Stimulated activated effector memory CD8-positive, alpha-beta T cell treated with anti-CD3 and anti-CD28 coated beads, Interleukin-12 subunit alpha, Interleukin-12 subunit beta, amount 100 ng/mL, for 72 hours (primary cell): ENCODE results near the gene SLC26A2.
A peak's percentile ranks its signal among the peaks of the same experiment; 100 is the strongest.

Experiments
- ATAC-seq: fragments of 150-1000 bp; cut with Tn5 transposase; 2 replicates; pipeline ENCODE4 v1.10.0; 2021
- DNase-seq, 2 donors: peaks; one replicate each; pipeline ENCODE4 v3.0.0; 2021 to 2022; ENCODE audit warnings: low spot score in 2 of 2
- H3K27ac Mint-ChIP-seq: one replicate; pipeline ENCODE4 v1.8.0; 2022; ENCODE audit warnings: mild to moderate bottlenecking, mixed read lengths
- H3K36me3 Mint-ChIP-seq: one replicate; pipeline ENCODE4 v1.8.0; 2022; ENCODE audit warnings: mild to moderate bottlenecking, mixed read lengths
- H3K4me1 Mint-ChIP-seq: one replicate; pipeline ENCODE4 v1.8.0; 2022; ENCODE audit warnings: mixed read lengths
- H3K4me3 Mint-ChIP-seq: one replicate; pipeline ENCODE4 v1.8.0; 2022; ENCODE audit warnings: mild to moderate bottlenecking, mixed read lengths
- H3K9me3 Mint-ChIP-seq: one replicate; pipeline ENCODE4 v1.8.0; 2022; ENCODE audit warnings: mixed read lengths

Gene SLC26A2

DNA sequence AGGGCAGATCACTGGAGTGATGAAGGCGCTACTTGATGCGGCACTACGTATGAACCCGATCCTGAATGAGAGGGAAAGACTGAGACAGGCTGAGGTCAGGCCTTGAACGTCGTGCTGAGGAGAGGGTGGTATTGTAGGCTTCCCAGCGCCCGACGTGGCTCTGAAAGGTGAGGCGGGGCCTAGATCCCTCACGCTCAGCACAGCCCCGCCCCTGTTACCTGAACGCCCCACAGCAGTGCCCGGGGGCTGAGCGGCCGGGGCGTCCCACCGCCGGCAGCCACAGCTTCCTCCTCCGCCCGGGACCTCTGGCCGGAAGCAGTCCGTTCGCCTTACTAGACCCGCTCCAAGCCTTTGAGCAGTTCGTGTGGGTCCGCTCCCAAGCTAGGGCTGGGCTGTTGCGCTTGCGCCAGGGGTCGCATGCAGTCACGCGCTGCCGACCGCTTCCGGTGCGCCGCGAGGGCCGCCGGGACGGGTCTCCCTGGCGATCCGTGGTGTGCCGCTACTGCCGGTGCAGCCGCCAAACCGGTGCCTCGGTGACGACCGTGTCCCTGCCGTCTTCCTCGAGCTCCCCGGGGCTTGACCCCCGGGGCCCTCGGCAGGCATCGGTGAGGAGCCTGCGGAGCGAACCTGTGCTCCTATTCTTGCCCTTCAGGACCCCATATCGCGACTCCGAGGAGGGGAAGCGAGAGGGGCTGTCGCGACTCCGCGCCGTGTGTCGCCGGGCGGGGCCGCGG, 39.9 kb downstream of the SLC26A2 start, which contains the start of the genes HMGXB3 and TIGD6:
TSS of gene HMGXB3 (plus strand) at position 484 of the 734 bp plus-strand sequence. CDS start 4,114 bp downstream, outside the sequence.
TSS of gene TIGD6 (minus strand) at position 399 of the 734 bp plus-strand sequence. CDS start 4,306 bp downstream, outside the sequence.
- H3K9me3 Mint-ChIP-seq: no peaks in the 10 kb centered on the region
- peak; percentile 90 for ATAC-seq
- DNase-seq: peak; percentile 72 to 93
- H3K27ac Mint-ChIP-seq: peak within 1 kb of the TSS; percentile 89
- H3K36me3 Mint-ChIP-seq: peaks cover 44% of the 10 kb centered on the region
- peak within 1 kb of the TSS; percentile 77 for H3K4me3 Mint-ChIP-seq
- peaks cover 54% of the 10 kb centered on the region for H3K4me1 Mint-ChIP-seq

DNA sequence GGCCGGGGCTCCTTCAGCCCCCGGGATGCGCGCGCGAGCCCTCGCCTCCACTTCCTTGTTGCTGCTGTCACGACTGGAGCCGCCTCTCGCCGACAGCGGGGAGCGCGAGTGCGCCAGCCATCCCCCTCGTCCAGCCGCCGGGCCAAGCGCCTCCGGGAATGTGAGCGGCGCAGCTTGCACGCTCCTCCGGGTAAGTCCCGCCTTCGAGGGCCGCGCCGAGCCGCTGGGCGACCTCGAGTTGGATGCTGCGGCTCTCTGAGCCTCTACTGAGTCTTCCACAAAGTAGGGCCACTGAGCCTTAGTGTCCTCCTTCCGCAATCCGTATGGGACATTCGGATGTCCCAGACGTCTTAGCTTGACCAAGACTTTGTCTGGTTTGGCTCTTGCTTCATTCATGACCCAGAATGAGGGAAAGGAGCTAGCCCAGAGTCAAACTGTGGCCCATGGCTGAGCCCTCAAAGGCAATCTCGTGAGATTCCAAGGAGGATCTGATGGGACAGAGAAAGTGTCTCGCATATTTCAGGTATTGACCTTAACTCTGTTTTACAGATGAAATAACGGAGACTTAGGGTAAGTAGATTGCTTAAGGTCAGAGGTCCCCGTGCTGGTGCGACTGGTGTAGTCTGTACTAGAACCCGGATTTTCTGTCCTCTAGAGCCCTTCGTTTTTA, 40.6 kb downstream of the SLC26A2 start:
- Mint-ChIP-seq H3K9me3 (no peaks in the 10 kb centered on the region), H3K4me1 (peaks cover 54% of the 10 kb centered on the region), H3K36me3 (peaks cover 51% of the 10 kb centered on the region), H3K27ac (peak overlapping the region; percentile 89), H3K4me3 (peak overlapping the region; percentile 77)
- peak; percentile 31 to 68 for DNase-seq
- ATAC-seq: peak; percentile 47

DNA sequence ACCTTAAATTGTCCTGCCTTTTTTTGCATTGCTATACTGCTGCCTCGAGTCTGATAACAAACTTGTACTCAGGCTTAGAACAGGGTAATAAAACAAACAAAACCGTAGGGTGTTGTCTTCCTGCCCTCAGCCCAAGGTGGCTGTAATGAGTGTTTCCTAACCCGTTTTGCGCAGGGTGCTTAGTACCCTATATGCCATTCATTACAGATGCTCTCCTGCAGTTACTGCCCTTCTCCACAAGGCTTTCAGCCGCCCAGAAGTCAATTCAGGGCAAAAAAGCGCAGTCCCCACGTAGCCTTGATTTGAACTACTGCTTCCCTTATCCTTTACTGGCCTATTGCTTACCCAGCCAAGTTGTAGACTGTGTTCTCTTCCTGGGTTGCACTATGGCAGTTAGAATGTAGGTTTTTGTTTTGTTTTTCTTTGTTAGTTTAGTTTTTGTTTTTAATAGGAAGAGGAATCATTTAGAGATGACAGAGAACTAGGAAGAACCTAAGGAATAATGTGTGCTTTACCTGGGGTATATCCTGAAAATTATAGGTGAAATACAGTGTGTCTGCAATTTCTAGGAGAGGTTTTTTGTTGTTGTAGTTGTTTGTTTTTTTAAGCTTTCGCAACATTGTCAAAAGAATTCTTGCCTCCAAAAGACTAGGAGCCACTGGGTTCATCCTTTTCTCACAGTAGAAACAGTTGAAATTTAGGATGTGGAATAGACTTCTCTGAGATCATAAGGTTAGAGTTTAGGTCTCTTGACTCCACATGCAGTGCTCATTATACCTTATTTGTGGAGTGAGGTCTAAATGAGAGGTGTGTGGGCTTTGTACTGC, 41.3 kb downstream of the SLC26A2 start:
- Mint-ChIP-seq H3K9me3 (no peaks in the 10 kb centered on the region), H3K4me3 (peak overlapping the region; percentile 77), H3K27ac (peak overlapping the region; percentile 89), H3K4me1 (peaks cover 60% of the 10 kb centered on the region), H3K36me3 (peaks cover 59% of the 10 kb centered on the region)
- ATAC-seq (peak; percentile 79), DNase-seq (peak; percentile 22 to 74)

DNA sequence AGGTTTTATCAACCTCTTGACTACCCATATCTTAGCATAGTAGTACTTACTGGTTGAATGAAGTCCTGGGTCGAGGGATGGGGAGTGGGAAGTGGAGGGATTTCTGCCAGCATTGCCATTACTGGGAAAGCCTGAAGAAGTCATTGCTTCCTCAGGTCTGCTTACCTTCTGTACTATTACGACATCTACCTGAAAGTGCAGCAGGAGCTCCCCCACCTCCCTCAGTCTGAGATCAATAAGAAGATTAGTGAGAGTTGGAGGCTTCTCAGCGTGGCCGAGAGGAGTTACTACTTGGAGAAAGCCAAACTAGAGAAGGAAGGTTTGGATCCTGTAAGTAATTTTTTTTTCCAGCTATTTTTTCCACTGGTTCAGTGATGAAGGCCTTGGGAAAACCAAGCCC, 45.8 kb downstream of the SLC26A2 start:
- Mint-ChIP-seq H3K4me3 (no peak overlapping the region), H3K4me1 (peaks cover 60% of the 10 kb centered on the region), H3K27ac (no peak overlapping the region), H3K36me3 (peaks cover 92% of the 10 kb centered on the region), H3K9me3 (no peaks in the 10 kb centered on the region)
- DNase-seq: no peak
- no peak for ATAC-seq

DNA sequence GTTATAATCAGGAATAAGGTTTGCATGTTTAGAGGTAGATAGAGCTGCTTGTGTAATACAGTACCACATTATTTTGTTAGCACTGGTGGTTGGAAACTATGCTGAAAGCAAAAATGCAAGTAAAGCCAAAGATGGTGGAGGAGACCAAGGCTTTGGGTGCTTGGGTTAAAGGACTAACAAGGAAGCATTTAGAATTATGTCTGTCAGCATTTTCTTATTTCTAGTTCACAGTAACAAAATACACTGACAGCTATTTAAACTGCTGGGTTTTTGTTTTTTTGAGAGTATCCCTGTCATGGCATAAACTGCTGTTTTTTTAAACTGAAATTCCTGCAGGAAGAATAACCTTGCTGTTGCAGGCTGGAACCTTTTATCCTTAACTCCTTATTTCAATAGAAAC, 46.5 kb downstream of the SLC26A2 start:
- Mint-ChIP-seq H3K27ac (no peak overlapping the region), H3K9me3 (no peaks in the 10 kb centered on the region), H3K36me3 (peaks cover 92% of the 10 kb centered on the region), H3K4me3 (no peak overlapping the region), H3K4me1 (peaks cover 54% of the 10 kb centered on the region)
- no peak for DNase-seq
- ATAC-seq: no peak

DNA sequence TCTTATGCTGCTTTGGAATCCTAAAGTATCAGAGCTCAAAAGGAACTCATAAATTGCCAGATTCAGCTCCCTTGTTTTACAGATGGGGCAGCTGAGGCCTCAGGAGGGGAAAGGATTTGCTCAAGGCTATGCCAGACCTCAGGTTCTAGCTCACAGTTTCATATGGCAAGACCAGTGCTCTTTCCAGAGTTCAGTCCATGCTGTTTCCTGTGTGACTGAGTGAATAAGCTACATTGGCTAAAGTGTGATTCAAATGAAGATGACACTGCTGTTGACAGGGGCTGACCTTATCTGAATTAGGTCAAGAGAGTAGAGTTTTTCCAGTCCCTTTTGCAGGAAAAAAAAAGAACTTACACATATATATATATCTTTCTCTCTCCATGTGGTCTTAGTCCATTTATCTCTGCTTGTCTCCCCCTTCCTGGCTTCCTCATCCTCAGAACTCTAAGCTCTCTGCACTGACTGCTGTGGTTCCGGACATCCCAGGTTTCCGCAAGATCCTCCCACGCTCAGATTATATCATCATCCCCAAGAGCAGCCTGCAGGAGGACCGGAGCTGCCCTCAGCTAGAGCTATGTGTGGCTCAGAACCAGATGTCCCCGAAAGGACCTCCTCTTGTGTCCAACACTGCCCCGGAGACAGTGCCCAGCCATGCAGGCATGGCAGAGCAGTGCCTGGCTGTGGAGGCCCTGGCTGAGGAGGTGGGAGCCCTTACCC, 49.3 kb downstream of the SLC26A2 start:
- DNase-seq: no peak
- ATAC-seq: peak; percentile 45
- H3K27ac Mint-ChIP-seq: peak overlapping the region; percentile 43
- no peak overlapping the region for H3K4me3 Mint-ChIP-seq
- peaks cover 92% of the 10 kb centered on the region for H3K36me3 Mint-ChIP-seq
- no peaks in the 10 kb centered on the region for H3K9me3 Mint-ChIP-seq
- peaks cover 27% of the 10 kb centered on the region for H3K4me1 Mint-ChIP-seq

DNA sequence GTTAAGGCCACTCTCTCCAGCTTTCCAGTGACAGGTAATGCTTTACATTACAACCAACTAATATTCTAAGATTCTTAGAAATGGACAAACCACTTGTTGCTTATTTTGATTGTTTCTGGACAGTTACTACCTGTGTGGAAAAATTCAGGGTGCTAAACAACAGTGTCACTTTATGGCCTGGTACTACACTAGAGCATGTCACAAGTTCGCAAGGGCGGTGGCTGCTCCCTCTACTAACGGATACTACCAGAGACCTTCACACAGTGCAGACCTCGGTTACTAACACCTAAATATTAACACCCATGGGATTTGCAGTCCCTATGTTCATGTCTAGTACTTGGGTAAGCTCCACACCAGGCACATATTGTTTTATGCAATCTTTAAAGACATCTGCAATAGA, 53.4 kb downstream of the SLC26A2 start:
- Mint-ChIP-seq H3K27ac (no peak overlapping the region), H3K9me3 (no peaks in the 10 kb centered on the region), H3K4me3 (no peak overlapping the region), H3K4me1 (peaks cover 8% of the 10 kb centered on the region), H3K36me3 (peaks cover 92% of the 10 kb centered on the region)
- ATAC-seq (no peak), DNase-seq (no peak)

DNA sequence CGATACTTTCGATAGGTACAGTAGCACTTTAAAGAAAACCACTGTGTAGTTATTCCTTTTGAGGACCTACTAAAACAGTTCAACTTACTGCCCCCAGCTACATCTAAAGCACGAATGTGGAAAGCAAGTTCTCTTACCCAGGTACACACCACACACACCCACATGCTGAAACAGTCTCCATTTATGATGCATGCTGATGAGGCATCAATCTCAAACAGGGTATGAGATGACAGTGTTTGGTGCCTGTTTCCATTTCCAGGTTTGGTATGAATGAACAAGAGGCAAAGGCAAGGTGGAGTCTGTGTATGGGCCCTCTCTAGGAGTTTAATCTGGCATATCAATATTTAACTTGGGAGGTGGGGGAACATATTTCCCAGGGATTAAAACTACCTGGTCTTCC, 53.9 kb downstream of the SLC26A2 start:
- DNase-seq (no peak), ATAC-seq (peak; percentile 76)
- Mint-ChIP-seq H3K9me3 (no peaks in the 10 kb centered on the region), H3K27ac (no peak overlapping the region), H3K4me1 (peaks cover 8% of the 10 kb centered on the region), H3K4me3 (no peak overlapping the region), H3K36me3 (peaks cover 96% of the 10 kb centered on the region)

DNA sequence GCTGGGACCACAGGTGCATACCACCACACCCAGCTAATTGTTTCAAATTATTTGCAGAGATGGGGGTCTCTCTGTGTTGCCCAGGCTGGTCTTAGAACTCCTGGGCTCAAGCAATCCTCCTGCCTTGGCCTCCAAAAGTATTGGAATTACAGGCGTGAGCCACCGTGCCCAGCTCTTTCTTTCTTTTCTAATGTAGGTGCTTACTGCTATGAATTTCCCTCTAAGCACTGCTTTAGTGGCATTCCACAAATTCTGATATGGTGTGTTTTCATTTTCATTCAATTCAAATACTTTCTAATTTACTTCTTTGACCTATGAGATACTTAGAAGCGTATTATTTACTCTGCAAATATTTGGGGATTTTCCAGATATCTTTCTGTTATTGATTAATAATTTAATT, 54.9 kb downstream of the SLC26A2 start:
- no peak for ATAC-seq
- Mint-ChIP-seq H3K4me1 (no peaks in the 10 kb centered on the region), H3K4me3 (no peak overlapping the region), H3K9me3 (no peaks in the 10 kb centered on the region), H3K27ac (no peak overlapping the region), H3K36me3 (peaks cover 100% of the 10 kb centered on the region)
- DNase-seq: no peak

DNA sequence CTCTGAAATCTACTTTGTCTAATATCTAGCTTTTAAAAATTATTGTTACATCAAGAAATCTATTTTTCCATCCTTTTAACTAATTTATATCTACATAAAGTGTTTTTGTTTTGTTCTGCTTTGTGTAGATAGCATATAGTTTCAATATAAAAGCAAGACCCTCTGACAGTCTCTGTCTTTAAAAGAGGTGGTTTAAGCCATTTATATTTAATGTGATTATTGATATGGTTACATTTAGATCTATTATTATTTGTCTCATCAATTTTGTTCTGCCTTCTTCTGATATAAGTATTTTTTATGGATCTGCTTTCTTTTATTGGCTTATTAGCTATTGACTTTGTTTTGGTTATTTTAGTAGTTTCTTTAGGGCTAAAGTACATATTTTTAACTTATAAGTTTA, 56.0 kb downstream of the SLC26A2 start:
- no peak overlapping the region for H3K4me3 Mint-ChIP-seq
- H3K9me3 Mint-ChIP-seq: no peaks in the 10 kb centered on the region
- ATAC-seq (no peak), DNase-seq (no peak)
- peaks cover 100% of the 10 kb centered on the region for H3K36me3 Mint-ChIP-seq
- H3K4me1 Mint-ChIP-seq: peaks cover 1% of the 10 kb centered on the region
- H3K27ac Mint-ChIP-seq: no peak overlapping the region

DNA sequence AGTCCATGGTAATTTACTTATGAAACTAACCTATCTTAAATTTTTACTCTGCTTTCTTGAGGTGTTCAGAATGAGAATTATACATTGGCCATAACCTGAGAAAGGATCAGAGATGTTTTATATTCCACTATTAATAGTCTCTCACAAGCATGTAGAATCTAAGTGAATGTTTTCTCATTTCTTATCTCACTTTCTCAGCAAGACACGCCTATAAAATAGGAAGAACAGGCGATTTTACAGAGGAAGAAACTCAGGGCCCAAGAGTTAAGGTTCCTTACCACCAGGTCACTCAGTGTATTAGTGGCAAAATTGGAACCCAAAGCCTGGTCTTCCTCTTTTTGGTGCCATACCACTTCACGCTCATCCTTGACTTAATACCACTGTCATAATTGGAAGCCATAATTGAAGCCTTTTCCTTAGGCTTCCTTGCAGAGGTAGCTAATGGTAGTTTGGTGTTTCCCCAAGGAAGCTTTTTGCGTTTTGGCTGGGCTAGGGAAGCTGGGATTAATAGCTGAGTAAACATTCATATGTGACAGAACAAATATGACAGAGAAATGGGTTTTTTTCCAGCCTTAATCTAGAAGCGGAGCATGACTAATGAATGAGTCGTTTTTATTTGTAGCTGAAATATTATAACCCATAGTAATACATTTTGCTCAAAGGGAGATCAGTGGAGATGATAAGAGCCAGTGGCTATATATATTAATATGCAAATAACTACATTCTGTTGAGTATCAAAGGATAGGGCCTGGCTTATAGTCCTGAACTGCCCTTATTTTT, 56.9 kb downstream of the SLC26A2 start:
- ATAC-seq: no peak

DNA sequence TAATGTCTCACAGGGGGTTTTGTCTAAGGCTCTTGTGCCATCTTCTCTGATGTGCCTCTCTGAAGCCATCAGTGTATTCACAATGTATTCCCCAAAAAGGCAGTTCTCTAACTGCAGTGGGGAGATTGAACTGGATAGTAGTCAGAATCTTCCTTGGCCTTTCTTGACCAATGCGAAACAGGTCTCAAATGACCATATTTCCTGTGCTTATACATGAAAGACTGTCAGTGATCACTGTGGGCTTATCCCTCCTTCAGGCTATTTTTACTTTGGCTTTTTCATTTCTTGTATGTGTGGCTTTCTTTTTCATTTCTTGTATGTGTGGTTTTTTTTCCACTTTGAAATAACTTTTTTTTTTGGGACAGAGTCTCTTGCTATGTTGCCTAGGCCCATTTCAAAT, 59.7 kb downstream of the SLC26A2 start:
- H3K27ac Mint-ChIP-seq: no peak overlapping the region

More for the DNA sequence above, 56.9 kb downstream of the SLC26A2 start:
- Mint-ChIP-seq H3K4me3 (no peak overlapping the region), H3K36me3 (peaks cover 100% of the 10 kb centered on the region), H3K27ac (no peak overlapping the region), H3K9me3 (no peaks in the 10 kb centered on the region), H3K4me1 (peaks cover 7% of the 10 kb centered on the region)
- DNase-seq: no peak

DNA sequence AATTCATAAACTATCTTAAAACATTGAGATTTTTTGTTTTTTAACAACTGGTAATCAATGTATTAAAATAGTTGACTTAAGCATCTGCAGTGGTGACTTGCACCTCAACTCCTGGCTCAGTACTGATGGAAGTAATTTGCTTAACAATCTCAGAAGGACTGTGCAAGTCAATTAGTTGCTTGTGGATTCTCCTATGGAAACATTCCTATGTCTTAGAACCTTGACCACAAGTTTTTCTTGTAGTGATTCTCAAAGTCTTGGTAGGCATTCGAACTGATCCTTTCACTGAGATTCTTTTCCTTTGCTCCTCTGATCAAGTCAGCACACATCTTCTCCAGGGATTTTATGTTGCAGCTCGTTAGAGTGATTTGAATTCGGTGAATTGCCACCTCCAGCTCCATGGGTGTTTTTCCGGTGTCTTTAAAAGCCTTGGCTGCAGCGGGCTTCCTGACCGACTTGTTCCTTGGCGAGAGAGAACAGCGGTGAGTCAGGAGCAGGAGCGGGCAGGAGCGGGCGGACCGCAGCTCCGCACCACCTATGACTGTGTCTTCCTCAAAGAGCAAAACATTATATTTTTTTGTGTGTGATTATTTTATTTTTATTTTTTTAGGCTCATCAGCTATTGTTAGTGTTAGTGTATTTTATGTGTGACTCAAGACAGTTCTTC, 61.1 kb downstream of the SLC26A2 start:
- H3K27ac Mint-ChIP-seq: no peak overlapping the region
- ATAC-seq: no peak
- no peak overlapping the region for H3K4me3 Mint-ChIP-seq
- DNase-seq: no peak
- H3K9me3 Mint-ChIP-seq: no peaks in the 10 kb centered on the region
- peaks cover 100% of the 10 kb centered on the region for H3K36me3 Mint-ChIP-seq
- H3K4me1 Mint-ChIP-seq: peaks cover 7% of the 10 kb centered on the region

More for the DNA sequence above, 59.7 kb downstream of the SLC26A2 start:
- Mint-ChIP-seq H3K9me3 (no peaks in the 10 kb centered on the region), H3K36me3 (peaks cover 100% of the 10 kb centered on the region), H3K4me3 (no peak overlapping the region), H3K4me1 (peaks cover 7% of the 10 kb centered on the region)
- no peak for DNase-seq
- ATAC-seq: no peak

DNA sequence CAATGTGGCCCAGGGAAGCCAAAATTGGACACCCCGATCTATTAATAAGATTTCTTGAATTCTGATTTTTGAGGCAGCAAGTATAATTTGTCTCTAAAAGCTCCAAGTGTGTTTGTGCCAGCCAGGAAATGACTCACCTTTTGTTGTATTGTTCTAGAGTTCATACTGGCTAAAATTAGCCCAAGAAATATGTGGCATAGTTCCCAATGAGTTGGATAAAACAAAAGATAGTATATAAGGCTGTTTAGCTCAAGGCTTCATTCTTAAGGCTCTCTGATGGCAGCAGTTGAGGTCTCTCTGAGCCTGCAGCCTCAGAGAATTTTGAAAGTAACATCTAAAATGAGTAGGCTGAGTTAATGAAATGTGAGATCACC, 61.6 kb downstream of the SLC26A2 start:
- DNase-seq (no peak), ATAC-seq (no peak)
- no peaks in the 10 kb centered on the region for H3K9me3 Mint-ChIP-seq
- H3K4me1 Mint-ChIP-seq: peaks cover 7% of the 10 kb centered on the region
- H3K36me3 Mint-ChIP-seq: peaks cover 100% of the 10 kb centered on the region
- no peak overlapping the region for H3K4me3 Mint-ChIP-seq
- no peak overlapping the region for H3K27ac Mint-ChIP-seq
